Measurements from ENCODE around the gene HLA-DQB1. TPM values are rescaled to one million over a fixed set of nuclear protein-coding genes. Genes with fewer than 3 reads are reported as not detected.
"Not testable (repeated sequence)": the region's sequence is repeated elsewhere in the genome, so short reads cannot be mapped to it uniquely, and the experiment has no call there.

HLA-DQB1 gene
- total RNA-seq, 1 donor from 2014 or later = 3.9 TPM

DNA sequence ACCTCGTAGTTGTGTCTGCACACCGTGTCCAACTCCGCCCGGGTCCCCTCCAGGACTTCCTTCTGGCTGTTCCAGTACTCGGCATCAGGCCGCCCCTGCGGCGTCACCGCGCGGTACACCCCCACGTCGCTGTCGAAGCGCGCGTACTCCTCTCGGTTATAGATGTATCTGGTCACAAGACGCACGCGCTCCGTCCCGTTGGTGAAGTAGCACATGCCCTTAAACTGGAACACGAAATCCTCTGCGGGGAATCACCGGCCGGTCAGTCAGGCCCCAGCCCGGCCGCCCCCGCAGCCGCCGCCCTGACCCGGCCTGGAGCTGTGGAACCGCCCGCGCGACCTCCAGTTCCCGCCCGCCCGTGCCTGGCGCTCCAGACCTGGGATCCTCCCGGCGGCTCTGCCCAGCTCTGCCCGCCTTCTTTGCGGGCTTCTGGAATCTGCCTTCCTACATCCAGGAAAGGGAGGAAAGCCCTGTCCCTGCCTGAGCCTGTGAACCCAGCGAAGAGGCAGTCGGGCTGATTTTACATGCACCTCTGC lies 1.6 kb downstream of the HLA-DQB1 start:
- intact Hi-C loops (cut with DNase I) = no loop called here
- ATAC-seq = peak; percentile 68
- peak; percentile 70 for DNase-seq (ENCODE audit: missing footprints)

GRCh38 chr6:32664354-32664753 lies 2.1 kb downstream of the HLA-DQB1 start:
- no peak for DNase-seq (ENCODE audit: missing footprints)
- intact Hi-C loops (cut with DNase I) = no loop called here
- no peak for ATAC-seq

DNA sequence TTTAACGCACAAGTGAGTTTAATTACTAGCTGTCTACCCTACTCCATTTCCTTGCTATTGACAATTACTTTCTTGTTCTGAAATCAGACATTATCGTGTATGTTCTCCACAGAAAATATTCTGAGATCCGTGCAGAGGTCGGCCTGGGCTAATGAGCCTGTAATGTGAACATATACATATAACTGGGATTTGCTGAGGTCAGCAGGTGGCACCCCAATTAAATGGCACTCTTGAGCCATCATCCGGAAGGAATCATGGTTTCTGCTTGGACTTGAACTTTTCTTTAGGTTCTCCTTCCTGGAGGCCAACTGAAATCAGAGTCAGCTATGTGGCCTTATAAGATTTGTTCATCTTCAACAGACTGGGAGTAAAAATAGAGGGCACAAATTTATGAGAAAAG lies 3.6 kb downstream of the HLA-DQB1 start:
- no peak for ATAC-seq
- intact Hi-C loops (cut with DNase I) = no loop called here
- DNase-seq (ENCODE audit: missing footprints) = no peak

- no peak for DNase-seq (ENCODE audit: missing footprints)
- intact Hi-C loops (cut with DNase I) = no loop called here
- no peak for ATAC-seq
Measured at GRCh38 chr6:32662099-32662498, 4.4 kb downstream of the HLA-DQB1 start.

GRCh38 chr6:32659856-32660595 lies 6.4 kb downstream of the HLA-DQB1 start:
- ATAC-seq (no peak), DNase-seq (ENCODE audit: missing footprints) (no peak)
- intact Hi-C loops (cut with DNase I) = no loop called here

DNA sequence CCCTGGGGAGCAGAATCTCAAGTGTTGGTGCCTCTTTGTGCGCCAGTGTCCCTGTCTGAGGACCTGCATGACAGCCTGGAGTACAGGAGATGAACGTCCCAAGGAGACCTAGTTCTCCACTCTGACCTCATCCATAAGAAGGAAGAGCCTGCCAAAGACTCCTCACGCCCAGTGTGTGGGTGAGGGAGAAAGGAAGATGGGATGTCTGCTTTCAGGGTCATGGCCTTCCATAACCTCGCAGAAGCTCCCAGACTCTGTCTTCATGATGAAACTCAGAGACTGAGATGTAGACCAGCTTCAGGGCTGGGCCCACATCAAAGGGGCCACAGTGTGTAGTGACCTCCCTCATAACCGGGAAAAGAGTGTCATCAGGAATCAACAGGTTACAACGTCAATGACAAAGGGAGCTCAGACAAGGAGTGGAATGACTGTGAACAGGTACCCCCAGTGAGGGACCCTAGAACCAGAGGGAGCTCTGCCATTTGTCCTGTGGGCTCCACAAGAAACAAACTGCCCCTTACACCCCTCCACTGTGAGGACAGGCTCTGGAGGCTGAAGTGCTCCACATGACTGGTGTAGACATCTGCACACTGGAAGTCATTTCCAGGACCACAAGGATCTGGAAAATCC lies 8.1 kb downstream of the HLA-DQB1 start:
- DNase-seq (ENCODE audit: missing footprints) (no peak), ATAC-seq (no peak)
- intact Hi-C loops (cut with DNase I) = no loop called here

DNA sequence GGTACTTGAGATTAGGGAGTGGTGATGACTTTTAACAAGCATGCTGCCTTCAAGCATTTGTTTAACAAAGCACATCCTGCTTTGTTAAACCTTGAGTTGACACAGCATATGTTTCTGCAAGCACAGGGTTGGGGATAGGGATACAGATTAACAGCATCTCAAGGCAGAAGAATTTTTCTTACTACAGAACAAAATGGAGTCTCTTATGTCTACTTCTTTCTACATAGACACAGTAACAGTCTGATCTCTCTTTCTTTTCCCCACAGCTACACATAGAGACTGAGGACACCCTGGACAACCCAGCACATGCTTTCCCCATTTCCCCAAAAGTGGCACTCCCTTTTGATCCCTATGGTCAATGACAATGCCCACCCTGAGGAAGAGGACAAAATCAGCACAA lies 8.6 kb downstream of the HLA-DQB1 start:
- ATAC-seq; intact Hi-C loops (cut with DNase I): not testable (repeated sequence)

GRCh38 chr6:32657329-32657728 lies 9.1 kb downstream of the HLA-DQB1 start:
- DNase-seq (ENCODE audit: missing footprints); intact Hi-C loops (cut with DNase I); ATAC-seq: not testable (repeated sequence)

More for the DNA sequence above, 8.6 kb downstream of the HLA-DQB1 start:
- DNase-seq (ENCODE audit: missing footprints) = not testable (repeated sequence)

DNA sequence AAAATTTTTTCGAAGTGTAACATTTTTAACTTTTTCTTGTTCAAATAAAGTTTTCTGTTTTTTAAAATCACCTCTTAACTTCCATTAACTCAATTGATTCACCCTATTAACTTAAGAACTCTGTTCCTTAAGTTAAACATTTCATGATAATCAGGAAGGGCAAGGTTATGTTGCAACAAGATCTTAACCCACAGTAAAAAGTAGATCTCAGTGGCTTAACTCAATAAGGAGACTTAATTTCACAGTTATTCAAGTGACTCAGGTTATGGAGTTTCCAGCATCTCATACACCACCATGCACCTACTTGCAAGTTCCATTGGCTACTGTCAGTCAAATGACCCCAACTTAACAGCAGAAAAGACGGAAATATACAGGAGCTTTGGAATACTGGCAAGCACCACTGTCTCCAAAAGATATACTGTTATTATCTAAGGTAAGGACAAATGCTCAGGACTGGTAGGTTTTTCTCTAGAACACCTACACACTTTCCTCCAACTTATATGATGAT lies 11.2 kb downstream of the HLA-DQB1 start:
- DNase-seq (ENCODE audit: missing footprints) = no peak
- intact Hi-C loops (cut with DNase I) = no loop called here
- no peak for ATAC-seq

- no peak for ATAC-seq
- intact Hi-C loops (cut with DNase I) = no loop called here
- DNase-seq (ENCODE audit: missing footprints) = no peak
Measured at GRCh38 chr6:32645047-32645703, 21.3 kb downstream of the HLA-DQB1 start.

DNA sequence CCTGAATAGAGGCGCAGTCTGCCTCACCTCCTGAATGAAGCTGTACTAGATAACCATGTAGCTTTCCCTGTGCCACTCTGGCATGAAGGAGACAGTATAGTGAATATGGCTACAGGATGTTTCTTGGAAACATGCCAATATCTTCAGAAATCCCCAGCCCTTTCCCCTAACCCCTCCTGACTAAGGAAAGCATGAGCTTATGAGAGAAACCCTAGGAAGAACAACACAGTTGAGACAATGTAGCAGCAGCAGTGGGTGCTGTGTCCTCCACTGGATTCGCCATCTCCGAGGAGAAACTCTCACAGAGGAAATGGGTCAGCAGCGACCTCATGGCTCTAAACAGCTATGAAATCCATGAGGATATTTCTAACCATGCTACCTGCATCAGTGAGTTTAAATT lies 22.6 kb downstream of the HLA-DQB1 start:
- DNase-seq (ENCODE audit: missing footprints) (no peak), ATAC-seq (no peak)
- intact Hi-C loops (cut with DNase I) = no loop called here

DNA sequence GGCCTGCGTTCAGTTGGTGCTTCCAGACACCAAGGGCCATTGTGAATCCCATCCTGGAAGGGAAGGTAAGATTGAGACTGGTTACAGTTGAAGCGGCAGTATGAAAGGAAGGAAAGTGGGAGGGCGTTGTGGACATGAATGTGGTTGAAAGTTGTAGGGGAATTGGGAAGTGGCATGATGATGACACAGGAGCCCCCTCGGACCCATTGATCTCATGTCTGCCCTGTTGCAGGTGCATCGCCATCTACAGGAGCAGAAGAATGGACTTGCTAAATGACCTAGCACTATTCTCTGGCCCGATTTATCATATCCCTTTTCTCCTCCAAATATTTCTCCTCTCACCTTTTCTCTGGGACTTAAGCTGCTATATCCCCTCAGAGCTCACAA lies 23.7 kb downstream of the HLA-DQB1 start:
- intact Hi-C loops (cut with DNase I) = no loop called here
- DNase-seq (ENCODE audit: missing footprints) (no peak), ATAC-seq (no peak)

DNA sequence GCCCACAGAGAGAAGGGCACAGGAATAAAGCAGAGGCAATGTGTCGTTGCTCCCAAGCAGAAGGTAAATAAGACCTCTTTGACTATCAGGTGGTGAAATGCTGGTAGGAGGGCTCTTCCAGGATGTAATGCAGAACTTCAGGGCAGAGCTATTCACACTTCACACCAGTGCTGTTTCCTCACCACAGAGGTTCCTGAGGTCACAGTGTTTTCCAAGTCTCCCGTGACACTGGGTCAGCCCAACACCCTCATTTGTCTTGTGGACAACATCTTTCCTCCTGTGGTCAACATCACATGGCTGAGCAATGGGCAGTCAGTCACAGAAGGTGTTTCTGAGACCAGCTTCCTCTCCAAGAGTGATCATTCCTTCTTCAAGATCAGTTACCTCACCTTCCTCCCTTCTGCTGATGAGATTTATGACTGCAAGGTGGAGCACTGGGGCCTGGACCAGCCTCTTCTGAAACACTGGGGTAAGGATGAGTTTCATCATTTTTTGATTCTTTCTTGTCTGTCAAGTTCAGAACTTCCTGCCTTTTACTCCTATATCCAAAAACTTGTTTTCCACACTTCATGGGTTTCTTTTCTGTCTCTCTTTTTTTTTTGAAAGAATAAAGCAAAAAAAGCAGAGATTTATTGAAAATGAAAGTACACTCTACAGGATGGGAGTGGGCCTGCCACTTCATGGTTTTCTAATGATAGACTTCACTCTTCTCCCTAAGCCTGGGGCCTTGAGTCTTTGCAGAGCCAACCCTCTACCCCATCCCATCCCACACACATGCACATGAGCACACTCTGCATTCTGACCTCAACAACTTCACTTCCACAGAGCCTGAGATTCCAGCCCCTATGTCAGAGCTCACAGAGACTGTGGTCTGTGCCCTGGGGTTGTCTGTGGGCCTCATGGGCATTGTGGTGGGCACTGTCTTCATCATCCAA lies 24.4 kb downstream of the HLA-DQB1 start:
- intact Hi-C loops (cut with DNase I); ATAC-seq; DNase-seq (ENCODE audit: missing footprints): not testable (repeated sequence)

GRCh38 chr6:32641122-32641521 lies 25.3 kb downstream of the HLA-DQB1 start:
- intact Hi-C loops (cut with DNase I) = no loop called here
- no peak for ATAC-seq

GRCh38 chr6:32639440-32640394 lies 26.7 kb downstream of the HLA-DQB1 start:
- ATAC-seq (no peak), DNase-seq (ENCODE audit: missing footprints) (no peak)
- intact Hi-C loops (cut with DNase I) = no loop called here

More at GRCh38 chr6:32641122-32641521, 25.3 kb downstream of the HLA-DQB1 start:
- no peak for DNase-seq (ENCODE audit: missing footprints)

GRCh38 chr6:32638532-32639219 lies 27.8 kb downstream of the HLA-DQB1 start:
- no peak for ATAC-seq
- DNase-seq (ENCODE audit: missing footprints) = no peak
- intact Hi-C loops (cut with DNase I) = no loop called here

- intact Hi-C loops (cut with DNase I) = no loop called here
- ATAC-seq (no peak), DNase-seq (ENCODE audit: missing footprints) (no peak)
Measured at GRCh38 chr6:32637883-32638282, 28.6 kb downstream of the HLA-DQB1 start.
